Nephron progenitor cell (in vitro differentiated cells): ENCODE data around the gene OR5D18.
"Not testable (repeated sequence)": the region's sequence is repeated elsewhere in the genome, so short reads cannot be mapped to it uniquely, and the experiment has no call there.

Experiments used
- DNase-seq: peaks from one replicate; pipeline ENCODE4 v3.0.0; 2021
- H3K27ac Mint-ChIP-seq: 2 replicates; pipeline ENCODE4 v1.8.0; 2021; ENCODE audit warnings: mild to moderate bottlenecking, moderate library complexity, mixed read lengths
- H3K27me3 Mint-ChIP-seq: 2 replicates; pipeline ENCODE4 v1.8.0; 2021; ENCODE audit warnings: mild to moderate bottlenecking, low read depth, mixed read lengths; ENCODE audit not compliant: poor library complexity
- H3K36me3 Mint-ChIP-seq: 2 replicates; pipeline ENCODE4 v1.8.0; 2021; ENCODE audit warnings: low read depth, mixed read lengths
- H3K4me1 Mint-ChIP-seq: 2 replicates; pipeline ENCODE4 v1.8.0; 2021; ENCODE audit warnings: mixed read lengths
- H3K4me3 Mint-ChIP-seq: 2 replicates; pipeline ENCODE4 v1.8.0; 2021; ENCODE audit warnings: mild to moderate bottlenecking, moderate library complexity, mixed read lengths
- H3K9me3 Mint-ChIP-seq: 2 replicates; pipeline ENCODE4 v1.8.0; 2021; ENCODE audit warnings: mild to moderate bottlenecking, moderate library complexity, mixed read lengths
- TF ChIP-seq, protein P1 (sequence below): fragments of 200-600 bp; sonication (generic); IDR thresholded peaks from 2 replicates; pipeline ENCODE4 v1.5.0; 2021; ENCODE audit warnings: antibody characterized with exemption

The OR5D18 gene

GRCh38 chr11:55854704-55855103, 35.3 kb downstream of the OR5D18 start:
- Mint-ChIP-seq H3K27me3 (peaks cover 3% of the 10 kb centered on the region), H3K4me3 (no peak overlapping the region), H3K27ac (no peak overlapping the region), H3K9me3 (peaks cover 68% of the 10 kb centered on the region), H3K4me1 (no peaks in the 10 kb centered on the region), H3K36me3 (no peaks in the 10 kb centered on the region)
- TF ChIP-seq, protein P1, sequence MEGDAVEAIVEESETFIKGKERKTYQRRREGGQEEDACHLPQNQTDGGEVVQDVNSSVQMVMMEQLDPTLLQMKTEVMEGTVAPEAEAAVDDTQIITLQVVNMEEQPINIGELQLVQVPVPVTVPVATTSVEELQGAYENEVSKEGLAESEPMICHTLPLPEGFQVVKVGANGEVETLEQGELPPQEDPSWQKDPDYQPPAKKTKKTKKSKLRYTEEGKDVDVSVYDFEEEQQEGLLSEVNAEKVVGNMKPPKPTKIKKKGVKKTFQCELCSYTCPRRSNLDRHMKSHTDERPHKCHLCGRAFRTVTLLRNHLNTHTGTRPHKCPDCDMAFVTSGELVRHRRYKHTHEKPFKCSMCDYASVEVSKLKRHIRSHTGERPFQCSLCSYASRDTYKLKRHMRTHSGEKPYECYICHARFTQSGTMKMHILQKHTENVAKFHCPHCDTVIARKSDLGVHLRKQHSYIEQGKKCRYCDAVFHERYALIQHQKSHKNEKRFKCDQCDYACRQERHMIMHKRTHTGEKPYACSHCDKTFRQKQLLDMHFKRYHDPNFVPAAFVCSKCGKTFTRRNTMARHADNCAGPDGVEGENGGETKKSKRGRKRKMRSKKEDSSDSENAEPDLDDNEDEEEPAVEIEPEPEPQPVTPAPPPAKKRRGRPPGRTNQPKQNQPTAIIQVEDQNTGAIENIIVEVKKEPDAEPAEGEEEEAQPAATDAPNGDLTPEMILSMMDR, result no peak
- no peak for DNase-seq

DNA sequence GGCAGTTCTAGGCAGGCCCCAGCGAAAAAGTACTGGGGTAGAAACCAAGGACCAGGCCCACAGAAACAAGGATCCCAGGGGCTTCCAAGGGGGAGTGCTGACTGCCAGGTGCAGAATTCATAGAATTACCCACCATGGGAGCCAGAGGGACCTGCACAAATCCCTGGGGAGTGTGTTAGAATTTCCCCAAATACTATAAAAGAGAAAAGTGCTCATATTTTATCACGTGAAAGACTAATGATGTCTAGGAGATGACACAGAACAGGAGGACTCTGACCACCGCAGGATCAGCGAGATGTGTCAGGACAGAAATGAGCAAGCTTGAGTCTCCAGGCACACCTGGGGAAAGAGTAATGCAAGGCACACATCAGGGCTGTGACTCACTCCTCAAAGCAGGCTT, 47.9 kb downstream of the OR5D18 start:
- not testable (repeated sequence) for H3K36me3 Mint-ChIP-seq, H3K4me1 Mint-ChIP-seq, H3K27me3 Mint-ChIP-seq, H3K27ac Mint-ChIP-seq, DNase-seq, H3K4me3 Mint-ChIP-seq
- peaks cover 87% of the 10 kb centered on the region for H3K9me3 Mint-ChIP-seq
